Measurements from ENCODE around the gene ZNF697. TPM values are rescaled to one million over a fixed set of nuclear protein-coding genes. Genes with fewer than 3 reads are reported as not detected.
A peak's percentile ranks its signal among the peaks of the same experiment; 100 is the strongest.

The ZNF697 gene
- total RNA-seq, 2 experiments from 2014 or later = 0.50 to 0.63 TPM

GRCh38 chr1:119646521-119647227 is 1.4 kb downstream of the ZNF697 start:
- DNase-seq = no peak
- no peaks in the 10 kb centered on the region for H3K9me3 Mint-ChIP-seq (ENCODE audit: low read depth)
- peaks cover 65% of the 10 kb centered on the region for H3K27me3 Mint-ChIP-seq
- H3K4me1 Mint-ChIP-seq = peaks cover 17% of the 10 kb centered on the region
- ChIA-PET POLR2A (no interaction called here), CTCF (interaction anchor here (0.6 to 1.7 kb wide), 3 partner anchors 9 to 128 kb away, joined by 3 to 6 read pairs (median 3); no protein-coding TSS in a partner anchor)
- no peak overlapping the region for H3K27ac Mint-ChIP-seq
- ATAC-seq = no peak
- no peaks in the 10 kb centered on the region for H3K36me3 Mint-ChIP-seq (ENCODE audit: low read depth)
- intact Hi-C loops (cut with DNase I, micrococcal nuclease) = loop anchor here in 1 of 2 experiments (5.0 kb wide), 1 partner anchor 66 kb away; the partner anchor contains the start of gene PHGDH
- peak overlapping the region; percentile 66 for H3K4me3 Mint-ChIP-seq

GRCh38 chr1:119639109-119639508 is 9.0 kb downstream of the ZNF697 start:
- no peaks in the 10 kb centered on the region for H3K9me3 Mint-ChIP-seq (ENCODE audit: low read depth)
- no peak overlapping the region for H3K27ac Mint-ChIP-seq
- no peaks in the 10 kb centered on the region for H3K36me3 Mint-ChIP-seq (ENCODE audit: low read depth)
- POLR2A ChIA-PET = no interaction called here
- H3K4me3 Mint-ChIP-seq = no peak overlapping the region
- CTCF ChIA-PET = interaction anchor here (1.1 kb wide), 1 partner anchor 9 kb away, joined by 3 read pairs; the partner anchor contains the start of gene ZNF697
- DNase-seq = no peak
- no peaks in the 10 kb centered on the region for H3K4me1 Mint-ChIP-seq
- peaks cover 21% of the 10 kb centered on the region for H3K27me3 Mint-ChIP-seq
- intact Hi-C loops (cut with DNase I, micrococcal nuclease) = no loop called here
- ATAC-seq = no peak

GRCh38 chr1:119637710-119638109 is 10.4 kb downstream of the ZNF697 start:
- Mint-ChIP-seq H3K36me3 (ENCODE audit: low read depth) (no peaks in the 10 kb centered on the region), H3K4me1 (no peaks in the 10 kb centered on the region), H3K9me3 (ENCODE audit: low read depth) (no peaks in the 10 kb centered on the region), H3K4me3 (no peak overlapping the region), H3K27me3 (peaks cover 23% of the 10 kb centered on the region), H3K27ac (no peak overlapping the region)
- ChIA-PET CTCF (interaction anchor here (0.6 kb wide), 1 partner anchor 11 kb away, joined by 3 read pairs; the partner anchor contains the start of gene ZNF697), POLR2A (no interaction called here)
- DNase-seq = no peak
- ATAC-seq = no peak
- intact Hi-C loops (cut with DNase I, micrococcal nuclease) = no loop called here

GRCh38 chr1:119636491-119637089 is 11.5 kb downstream of the ZNF697 start:
- H3K4me3 Mint-ChIP-seq = no peak overlapping the region
- H3K27me3 Mint-ChIP-seq = peaks cover 25% of the 10 kb centered on the region
- H3K4me1 Mint-ChIP-seq = no peaks in the 10 kb centered on the region
- intact Hi-C loops (cut with DNase I, micrococcal nuclease) = no loop called here
- no peak overlapping the region for H3K27ac Mint-ChIP-seq
- CTCF ChIA-PET = interaction anchor here (0.6 kb wide), 1 partner anchor 25 kb away, joined by 3 read pairs; no protein-coding TSS in a partner anchor
- ATAC-seq = no peak
- no peaks in the 10 kb centered on the region for H3K9me3 Mint-ChIP-seq (ENCODE audit: low read depth)
- no peaks in the 10 kb centered on the region for H3K36me3 Mint-ChIP-seq (ENCODE audit: low read depth)
- no peak for DNase-seq
- POLR2A ChIA-PET = no interaction called here

GRCh38 chr1:119635811-119636390 is 12.2 kb downstream of the ZNF697 start:
- no peaks in the 10 kb centered on the region for H3K4me1 Mint-ChIP-seq
- no peak for ATAC-seq
- POLR2A ChIA-PET = no interaction called here
- CTCF ChIA-PET = no interaction called here
- no peak overlapping the region for H3K4me3 Mint-ChIP-seq
- H3K27me3 Mint-ChIP-seq = peaks cover 28% of the 10 kb centered on the region
- no peaks in the 10 kb centered on the region for H3K36me3 Mint-ChIP-seq (ENCODE audit: low read depth)
- H3K27ac Mint-ChIP-seq = no peak overlapping the region
- intact Hi-C loops (cut with DNase I, micrococcal nuclease) = no loop called here
- DNase-seq = no peak
- H3K9me3 Mint-ChIP-seq (ENCODE audit: low read depth) = no peaks in the 10 kb centered on the region

GRCh38 chr1:119634016-119634415 is 14.1 kb downstream of the ZNF697 start:
- Mint-ChIP-seq H3K27me3 (peaks cover 41% of the 10 kb centered on the region), H3K36me3 (ENCODE audit: low read depth) (no peaks in the 10 kb centered on the region), H3K4me1 (no peaks in the 10 kb centered on the region), H3K9me3 (ENCODE audit: low read depth) (no peaks in the 10 kb centered on the region), H3K27ac (no peak overlapping the region), H3K4me3 (no peak overlapping the region)
- DNase-seq (no peak), ATAC-seq (no peak)
- ChIA-PET POLR2A (no interaction called here), CTCF (interaction anchor here (1.3 kb wide), 1 partner anchor 110 kb away, joined by 3 read pairs; no protein-coding TSS in a partner anchor)
- intact Hi-C loops (cut with DNase I, micrococcal nuclease) = no loop called here

GRCh38 chr1:119633575-119633974 is 14.5 kb downstream of the ZNF697 start:
- Mint-ChIP-seq H3K9me3 (ENCODE audit: low read depth) (no peaks in the 10 kb centered on the region), H3K27me3 (peaks cover 44% of the 10 kb centered on the region)
- intact Hi-C loops (cut with DNase I, micrococcal nuclease) = no loop called here

GRCh38 chr1:119632841-119633240 is 15.2 kb downstream of the ZNF697 start:
- intact Hi-C loops (cut with DNase I, micrococcal nuclease) = no loop called here
- no peaks in the 10 kb centered on the region for H3K9me3 Mint-ChIP-seq (ENCODE audit: low read depth)
- POLR2A ChIA-PET = no interaction called here
- CTCF ChIA-PET = interaction anchor here (0.7 to 1.3 kb wide), 2 partner anchors 39 to 111 kb away, joined by 3 read pairs; no protein-coding TSS in a partner anchor
- peaks cover 51% of the 10 kb centered on the region for H3K27me3 Mint-ChIP-seq
- no peak for DNase-seq
- H3K27ac Mint-ChIP-seq = no peak overlapping the region
- H3K4me1 Mint-ChIP-seq = no peaks in the 10 kb centered on the region
- no peak for ATAC-seq
- no peak overlapping the region for H3K4me3 Mint-ChIP-seq
- no peaks in the 10 kb centered on the region for H3K36me3 Mint-ChIP-seq (ENCODE audit: low read depth)

More at GRCh38 chr1:119633575-119633974, 14.5 kb downstream of the ZNF697 start:
- ChIA-PET CTCF (interaction anchor here (1.3 kb wide), 1 partner anchor 110 kb away, joined by 3 read pairs; no protein-coding TSS in a partner anchor), POLR2A (no interaction called here)
- no peak overlapping the region for H3K27ac Mint-ChIP-seq
- H3K4me3 Mint-ChIP-seq = no peak overlapping the region
- H3K36me3 Mint-ChIP-seq (ENCODE audit: low read depth) = no peaks in the 10 kb centered on the region
- ATAC-seq (no peak), DNase-seq (no peak)
- no peaks in the 10 kb centered on the region for H3K4me1 Mint-ChIP-seq

GRCh38 chr1:119632103-119632490 is 16.0 kb downstream of the ZNF697 start:
- intact Hi-C loops (cut with DNase I, micrococcal nuclease) = no loop called here
- ChIA-PET POLR2A (no interaction called here), CTCF (no interaction called here)
- Mint-ChIP-seq H3K36me3 (ENCODE audit: low read depth) (no peaks in the 10 kb centered on the region), H3K27ac (no peak overlapping the region), H3K4me3 (no peak overlapping the region), H3K27me3 (peaks cover 51% of the 10 kb centered on the region), H3K4me1 (no peaks in the 10 kb centered on the region), H3K9me3 (ENCODE audit: low read depth) (no peaks in the 10 kb centered on the region)
- DNase-seq = no peak
- no peak for ATAC-seq

- DNase-seq (no peak), ATAC-seq (no peak)
- intact Hi-C loops (cut with DNase I, micrococcal nuclease) = no loop called here
- Mint-ChIP-seq H3K27ac (no peak overlapping the region), H3K4me3 (no peak overlapping the region), H3K36me3 (ENCODE audit: low read depth) (no peaks in the 10 kb centered on the region), H3K9me3 (ENCODE audit: low read depth) (no peaks in the 10 kb centered on the region), H3K27me3 (peaks cover 51% of the 10 kb centered on the region), H3K4me1 (no peaks in the 10 kb centered on the region)
- POLR2A ChIA-PET = no interaction called here
- CTCF ChIA-PET = interaction anchor here (1.0 kb wide), 1 partner anchor 43 kb away, joined by 3 read pairs; no protein-coding TSS in a partner anchor
Measured at GRCh38 chr1:119631433-119632102, 16.5 kb downstream of the ZNF697 start.

- H3K36me3 Mint-ChIP-seq (ENCODE audit: low read depth) = no peaks in the 10 kb centered on the region
- H3K27ac Mint-ChIP-seq = no peak overlapping the region
- ChIA-PET POLR2A (no interaction called here), CTCF (interaction anchor here (1.0 kb wide), 1 partner anchor 44 kb away, joined by 3 read pairs; no protein-coding TSS in a partner anchor)
- H3K4me1 Mint-ChIP-seq = no peaks in the 10 kb centered on the region
- intact Hi-C loops (cut with DNase I, micrococcal nuclease) = no loop called here
- peaks cover 51% of the 10 kb centered on the region for H3K27me3 Mint-ChIP-seq
- ATAC-seq = no peak
- no peak overlapping the region for H3K4me3 Mint-ChIP-seq
- DNase-seq = no peak
- H3K9me3 Mint-ChIP-seq (ENCODE audit: low read depth) = no peaks in the 10 kb centered on the region
Measured at GRCh38 chr1:119631086-119631432, 17.0 kb downstream of the ZNF697 start.

All from activated CD4-positive, alpha-beta T cell treated with anti-CD3 and anti-CD28 coated beads for 36 hours (primary cell).